Activated CD4-positive, alpha-beta T cell treated with anti-CD3 and anti-CD28 coated beads, Interleukin-2, amount 10 ng/mL, durations not matched to agents 24 days and 14 days (primary cell): ENCODE results near the gene STRN3. TPM values are rescaled to one million over a fixed set of nuclear protein-coding genes. Genes with fewer than 3 reads are reported as not detected.
"Not testable (repeated sequence)": the region's sequence is repeated elsewhere in the genome, so short reads cannot be mapped to it uniquely, and the experiment has no call there.

Experiments
- DNase-seq: peaks from one replicate; pipeline ENCODE4 v3.0.0; 2022
- H3K27ac Mint-ChIP-seq: one replicate; pipeline ENCODE4 v1.8.0; 2022; ENCODE audit warnings: mild to moderate bottlenecking, mixed read lengths
- H3K27me3 Mint-ChIP-seq: one replicate; pipeline ENCODE4 v1.8.0; 2022; ENCODE audit warnings: mixed read lengths
- H3K36me3 Mint-ChIP-seq: one replicate; pipeline ENCODE4 v1.8.0; 2022; ENCODE audit warnings: low read depth, mild to moderate bottlenecking, mixed read lengths
- H3K4me1 Mint-ChIP-seq: one replicate; pipeline ENCODE4 v1.8.0; 2021; ENCODE audit warnings: mixed read lengths
- H3K4me3 Mint-ChIP-seq: one replicate; pipeline ENCODE4 v1.8.0; 2022; ENCODE audit warnings: mild to moderate bottlenecking, moderate library complexity, mixed read lengths
- H3K9me3 Mint-ChIP-seq: one replicate; pipeline ENCODE4 v1.8.0; 2021; ENCODE audit warnings: mixed read lengths
- intact Hi-C: fragments of 100-400 bp; cut with micrococcal nuclease; formaldehyde crosslinking; loops from one replicate; pipeline ENCODE4 v1.15.1; 2023
- total RNA-seq: library from RNA; stranded (reverse); gene quantifications from 2 replicates; pipeline ENCODE4 v1.2.3, GENCODE V29; 2022

The STRN3 gene
- total RNA-seq, 1 donor from 2014 or later: 27.1 TPM

DNA sequence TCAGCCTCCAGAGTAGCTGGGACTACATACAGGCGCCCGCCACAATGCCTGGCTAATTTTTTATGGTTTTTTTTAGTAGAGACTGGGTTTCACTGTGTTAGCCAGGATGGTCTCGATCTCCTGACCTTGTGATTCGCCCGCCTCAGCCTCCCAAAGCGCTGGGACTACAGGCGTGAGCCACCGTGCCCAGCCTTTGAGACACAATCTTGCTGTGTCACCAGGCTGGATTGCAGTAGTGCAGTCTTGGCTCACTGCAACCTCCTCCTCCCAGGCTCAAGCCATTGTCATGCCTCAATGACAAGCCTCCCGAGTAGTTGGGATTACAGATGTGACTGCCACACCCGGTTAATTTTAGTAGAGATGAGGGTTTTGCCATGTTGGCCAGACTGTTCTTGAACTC is 21.3 kb upstream of the STRN3 start:
- no peak for DNase-seq
- Mint-ChIP-seq H3K36me3 (no peaks in the 10 kb centered on the region), H3K4me3 (no peak overlapping the region), H3K9me3 (no peaks in the 10 kb centered on the region), H3K27ac (no peak overlapping the region), H3K4me1 (peaks cover 6% of the 10 kb centered on the region), H3K27me3 (no peaks in the 10 kb centered on the region)
- intact Hi-C loops: no loop called here

DNA sequence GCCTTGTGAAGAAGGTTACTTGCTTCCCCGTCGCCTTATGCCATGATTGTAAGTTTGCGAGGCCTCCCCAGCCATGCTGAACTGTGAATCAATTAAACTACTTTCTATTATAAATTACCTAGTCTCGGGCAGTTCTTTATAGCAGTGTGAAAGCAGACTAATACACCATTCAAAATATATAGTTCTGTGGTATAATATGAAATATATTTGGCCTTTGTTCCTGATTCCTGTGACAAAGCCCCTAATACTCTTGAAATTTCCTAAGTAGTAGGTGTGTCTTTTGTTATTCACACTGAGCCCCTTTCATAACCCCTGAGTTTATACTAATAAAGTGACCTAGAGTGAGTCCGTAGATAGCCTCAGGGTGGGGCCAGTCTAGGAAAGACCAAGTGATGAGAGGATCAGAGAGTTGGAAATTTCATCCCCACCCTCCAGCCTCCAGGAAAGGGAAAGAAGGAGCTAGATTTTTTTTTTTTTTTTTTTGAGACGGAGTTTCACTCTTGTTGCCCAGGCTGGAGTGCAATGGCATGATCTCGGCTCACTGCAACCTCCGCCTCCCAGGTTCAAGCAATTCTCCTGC is 19.4 kb upstream of the STRN3 start:
- no peak for DNase-seq

GRCh38 chr14:31043379-31043778 is 17.2 kb upstream of the STRN3 start:
- intact Hi-C loops: no loop called here
- H3K4me3 Mint-ChIP-seq: no peak overlapping the region

More for the DNA sequence above, 19.4 kb upstream of the STRN3 start:
- Mint-ChIP-seq H3K4me3 (no peak overlapping the region), H3K9me3 (no peaks in the 10 kb centered on the region), H3K4me1 (peaks cover 6% of the 10 kb centered on the region), H3K27me3 (no peaks in the 10 kb centered on the region), H3K36me3 (no peaks in the 10 kb centered on the region), H3K27ac (no peak overlapping the region)
- intact Hi-C loops: no loop called here

GRCh38 chr14:31042893-31043292 is 16.7 kb upstream of the STRN3 start:
- H3K9me3 Mint-ChIP-seq, H3K4me1 Mint-ChIP-seq, H3K4me3 Mint-ChIP-seq, H3K27ac Mint-ChIP-seq, H3K27me3 Mint-ChIP-seq, H3K36me3 Mint-ChIP-seq, DNase-seq, intact Hi-C loops: not testable (repeated sequence)

More at GRCh38 chr14:31043379-31043778, 17.2 kb upstream of the STRN3 start:
- Mint-ChIP-seq H3K9me3 (no peaks in the 10 kb centered on the region), H3K27me3 (no peaks in the 10 kb centered on the region), H3K4me1 (peaks cover 6% of the 10 kb centered on the region), H3K27ac (no peak overlapping the region), H3K36me3 (no peaks in the 10 kb centered on the region)
- no peak for DNase-seq

- DNase-seq: no peak
- no peaks in the 10 kb centered on the region for H3K9me3 Mint-ChIP-seq
- intact Hi-C loops: no loop called here
- H3K4me1 Mint-ChIP-seq: peaks cover 6% of the 10 kb centered on the region
- peaks cover under 1% of the 10 kb centered on the region for H3K36me3 Mint-ChIP-seq
- H3K27ac Mint-ChIP-seq: no peak overlapping the region
- H3K27me3 Mint-ChIP-seq: no peaks in the 10 kb centered on the region
- H3K4me3 Mint-ChIP-seq: no peak overlapping the region
Observed at GRCh38 chr14:31042300-31042699, 16.1 kb upstream of the STRN3 start.

- Mint-ChIP-seq H3K27ac (no peak overlapping the region), H3K4me1 (peaks cover 3% of the 10 kb centered on the region), H3K4me3 (no peak overlapping the region), H3K9me3 (no peaks in the 10 kb centered on the region), H3K36me3 (peaks cover 5% of the 10 kb centered on the region), H3K27me3 (no peaks in the 10 kb centered on the region)
- DNase-seq: no peak
- intact Hi-C loops: no loop called here
Observed at GRCh38 chr14:31038521-31039166, 12.5 kb upstream of the STRN3 start.

DNA sequence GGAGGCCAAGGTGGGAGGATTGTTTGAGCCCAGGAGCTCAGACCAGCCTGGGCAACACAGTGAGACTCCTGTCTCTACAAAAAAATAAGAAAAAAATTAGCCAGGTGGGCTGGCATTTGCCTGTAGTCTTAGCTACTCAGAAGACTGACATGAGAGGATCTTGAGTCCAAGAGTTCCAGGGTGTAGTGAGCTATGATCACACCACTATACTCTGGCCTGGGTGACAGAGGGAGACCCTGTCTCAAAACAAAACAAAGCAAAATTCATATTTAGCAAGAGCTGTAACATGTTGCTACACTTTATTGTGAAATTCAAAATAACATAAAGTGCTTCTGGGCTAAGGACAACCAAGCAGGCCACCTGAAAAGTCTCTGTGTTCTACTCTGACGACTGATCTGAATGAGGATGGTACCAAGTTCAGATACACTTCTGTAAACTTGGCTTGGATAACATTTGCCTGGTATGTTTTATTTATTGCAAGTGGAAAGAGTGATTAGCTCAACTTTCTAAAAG is 11.6 kb upstream of the STRN3 start:
- H3K9me3 Mint-ChIP-seq: no peaks in the 10 kb centered on the region
- H3K27ac Mint-ChIP-seq: no peak overlapping the region
- H3K4me3 Mint-ChIP-seq: no peak overlapping the region
- peaks cover 7% of the 10 kb centered on the region for H3K4me1 Mint-ChIP-seq
- intact Hi-C loops: no loop called here
- no peak for DNase-seq
- no peaks in the 10 kb centered on the region for H3K27me3 Mint-ChIP-seq
- peaks cover 5% of the 10 kb centered on the region for H3K36me3 Mint-ChIP-seq

DNA sequence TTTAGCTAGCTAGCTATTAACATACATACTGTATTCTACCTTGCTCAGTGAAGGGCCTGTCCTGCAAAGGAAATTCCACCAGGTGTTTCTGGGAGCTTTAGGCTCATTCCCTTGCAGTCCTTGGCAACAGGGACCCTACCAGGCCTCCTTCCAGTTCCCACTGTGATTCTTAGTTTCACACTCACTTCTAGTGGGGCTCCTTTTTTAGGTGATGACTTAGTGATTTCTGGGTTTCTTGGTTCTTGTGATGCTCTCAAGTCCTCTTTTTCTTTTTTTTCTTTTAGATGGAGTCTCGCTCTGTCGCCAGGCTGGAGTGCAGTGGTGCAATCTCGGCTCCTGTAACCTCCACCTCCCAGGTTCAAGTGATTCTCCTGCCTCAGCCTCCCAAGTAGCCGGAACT is 10.4 kb upstream of the STRN3 start:
- Mint-ChIP-seq H3K36me3 (peaks cover 5% of the 10 kb centered on the region), H3K27me3 (no peaks in the 10 kb centered on the region), H3K27ac (no peak overlapping the region), H3K4me3 (no peak overlapping the region), H3K9me3 (no peaks in the 10 kb centered on the region), H3K4me1 (peaks cover 11% of the 10 kb centered on the region)
- intact Hi-C loops: no loop called here
- DNase-seq: no peak

DNA sequence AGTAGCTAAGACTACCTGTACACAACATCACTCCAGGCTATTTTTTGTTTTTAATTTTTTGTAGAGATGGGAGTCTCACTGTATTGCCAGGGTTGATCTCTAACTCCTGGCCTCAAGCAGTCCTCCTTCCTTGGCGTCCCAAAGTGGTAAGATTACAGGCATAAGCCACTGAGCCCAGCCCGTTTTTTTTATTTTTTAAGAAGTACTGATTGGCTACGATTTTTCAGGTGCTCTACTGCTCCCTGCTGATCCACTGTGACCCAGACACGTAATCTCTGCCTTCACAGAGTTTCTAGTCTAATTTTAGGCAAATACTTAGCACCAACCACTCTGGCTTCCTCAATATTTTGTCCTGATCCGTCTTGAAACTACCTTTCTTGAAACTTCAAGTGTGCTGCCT is 4.3 kb upstream of the STRN3 start:
- H3K4me3 Mint-ChIP-seq: no peak overlapping the region
- intact Hi-C loops: no loop called here
- H3K9me3 Mint-ChIP-seq: no peaks in the 10 kb centered on the region
- H3K36me3 Mint-ChIP-seq: no peaks in the 10 kb centered on the region
- H3K4me1 Mint-ChIP-seq: peaks cover 37% of the 10 kb centered on the region
- no peaks in the 10 kb centered on the region for H3K27me3 Mint-ChIP-seq
- H3K27ac Mint-ChIP-seq: peak overlapping the region; percentile 37
- no peak for DNase-seq

GRCh38 chr14:31029016-31029970 is 3.1 kb upstream of the STRN3 start:
- Mint-ChIP-seq H3K4me3 (peak overlapping the region; percentile 0), H3K36me3 (peaks cover 4% of the 10 kb centered on the region), H3K27ac (peak overlapping the region; percentile 30), H3K4me1 (peaks cover 45% of the 10 kb centered on the region), H3K9me3 (no peaks in the 10 kb centered on the region), H3K27me3 (no peaks in the 10 kb centered on the region)
- intact Hi-C loops: loop anchor here (5.0 kb wide), 3 partner anchors 53 to 533 kb away; partner anchors contain the start of genes G2E3 and NUBPL
- no peak for DNase-seq

- H3K4me3 Mint-ChIP-seq: no peak overlapping the region
- no peak overlapping the region for H3K27ac Mint-ChIP-seq
- no peaks in the 10 kb centered on the region for H3K9me3 Mint-ChIP-seq
- H3K36me3 Mint-ChIP-seq: peaks cover 4% of the 10 kb centered on the region
- DNase-seq: no peak
- no peaks in the 10 kb centered on the region for H3K27me3 Mint-ChIP-seq
- intact Hi-C loops: loop anchor here (2.0 to 5.0 kb wide), 5 partner anchors 54 to 534 kb away; partner anchors contain the start of genes DTD2, G2E3, NUBPL and SCFD1
- H3K4me1 Mint-ChIP-seq: peaks cover 52% of the 10 kb centered on the region
Observed at GRCh38 chr14:31027847-31028246, 1.7 kb upstream of the STRN3 start.

DNA sequence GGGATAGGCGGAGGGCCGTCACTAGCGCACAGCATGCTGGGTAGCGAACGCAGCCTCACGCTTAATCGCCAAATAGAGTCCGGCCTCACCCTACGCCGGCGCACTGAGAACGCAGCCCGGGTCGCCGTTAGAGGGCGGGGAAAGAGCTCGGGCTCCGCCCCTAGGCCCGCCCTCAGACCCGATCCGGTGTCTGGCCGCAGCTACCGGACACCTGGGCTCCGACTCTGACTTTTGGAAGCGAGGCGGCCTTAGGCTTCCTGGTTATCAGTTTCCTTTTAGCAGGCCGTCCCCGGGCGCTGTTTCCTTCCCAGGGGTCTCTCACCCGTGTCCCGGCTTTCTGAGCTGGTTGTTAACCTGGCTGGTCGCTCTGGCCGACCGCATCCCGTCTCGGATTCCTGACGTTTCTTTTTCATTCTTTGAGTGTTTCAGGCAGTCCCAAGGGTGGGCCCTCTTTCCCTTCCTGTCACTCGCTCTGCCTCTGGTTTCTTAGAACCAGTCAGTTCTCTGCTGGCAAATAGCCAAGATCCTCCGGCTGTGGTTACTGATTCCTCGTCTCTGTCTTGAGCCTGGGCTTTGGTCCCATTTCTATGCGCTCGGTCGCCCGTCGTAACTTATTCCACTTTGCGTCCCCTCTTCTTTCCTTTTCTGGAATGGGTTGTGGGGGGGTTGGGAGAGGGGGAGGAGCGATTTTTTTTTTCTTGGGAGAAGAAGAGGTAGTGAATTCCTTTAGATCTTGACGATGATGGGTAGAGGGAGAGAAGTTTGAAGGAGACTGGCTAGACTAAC is 464 bp upstream of the STRN3 start:
- DNase-seq: peak; percentile 98
- Mint-ChIP-seq H3K36me3 (peaks cover 8% of the 10 kb centered on the region), H3K27me3 (no peaks in the 10 kb centered on the region), H3K27ac (peak overlapping the region; percentile 93), H3K9me3 (no peaks in the 10 kb centered on the region), H3K4me1 (peaks cover 52% of the 10 kb centered on the region), H3K4me3 (peak overlapping the region; percentile 92)
- intact Hi-C loops: loop anchor here (1.0 to 5.0 kb wide), 7 partner anchors 31 to 536 kb away; partner anchors contain the start of genes DTD2, G2E3, NUBPL and SCFD1
